Measurements from ENCODE around the gene PARK7. TPM values are rescaled to one million over a fixed set of nuclear protein-coding genes. Genes with fewer than 3 reads are reported as not detected.

PARK7 gene
- total RNA-seq, 4 donors from 2014 or later, result 93.9 to 156 (median 129) TPM

DNA sequence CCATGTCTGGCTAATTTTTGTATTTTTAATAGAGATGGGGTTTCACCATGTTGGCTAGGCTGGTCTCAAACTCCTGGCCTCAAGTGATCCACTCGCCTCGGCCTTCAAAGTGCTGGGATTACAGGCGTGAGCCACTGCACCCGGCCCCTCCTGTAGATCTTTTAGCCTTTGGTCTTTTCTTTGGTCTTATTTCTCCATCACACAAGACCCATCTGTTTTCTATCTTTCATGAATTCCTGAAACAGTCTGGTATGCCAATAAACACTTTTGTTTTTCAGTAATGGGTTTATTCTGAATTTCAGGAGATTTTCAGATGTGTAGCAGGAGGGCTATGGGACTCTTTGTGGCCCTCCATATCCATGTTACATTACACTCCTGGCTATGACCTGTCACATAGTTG is 41.4 kb downstream of the PARK7 start:
- no peak for TF ChIP-seq POLR2A (IDR thresholded peaks at IDR 0.05)
- TF ChIP-seq, protein P1, sequence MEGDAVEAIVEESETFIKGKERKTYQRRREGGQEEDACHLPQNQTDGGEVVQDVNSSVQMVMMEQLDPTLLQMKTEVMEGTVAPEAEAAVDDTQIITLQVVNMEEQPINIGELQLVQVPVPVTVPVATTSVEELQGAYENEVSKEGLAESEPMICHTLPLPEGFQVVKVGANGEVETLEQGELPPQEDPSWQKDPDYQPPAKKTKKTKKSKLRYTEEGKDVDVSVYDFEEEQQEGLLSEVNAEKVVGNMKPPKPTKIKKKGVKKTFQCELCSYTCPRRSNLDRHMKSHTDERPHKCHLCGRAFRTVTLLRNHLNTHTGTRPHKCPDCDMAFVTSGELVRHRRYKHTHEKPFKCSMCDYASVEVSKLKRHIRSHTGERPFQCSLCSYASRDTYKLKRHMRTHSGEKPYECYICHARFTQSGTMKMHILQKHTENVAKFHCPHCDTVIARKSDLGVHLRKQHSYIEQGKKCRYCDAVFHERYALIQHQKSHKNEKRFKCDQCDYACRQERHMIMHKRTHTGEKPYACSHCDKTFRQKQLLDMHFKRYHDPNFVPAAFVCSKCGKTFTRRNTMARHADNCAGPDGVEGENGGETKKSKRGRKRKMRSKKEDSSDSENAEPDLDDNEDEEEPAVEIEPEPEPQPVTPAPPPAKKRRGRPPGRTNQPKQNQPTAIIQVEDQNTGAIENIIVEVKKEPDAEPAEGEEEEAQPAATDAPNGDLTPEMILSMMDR (IDR thresholded peaks at IDR 0.05), result no peak
- intact Hi-C loops (cut with DNase I), result no loop called here
- Histone ChIP-seq H3K27me3 (no peaks in the 10 kb centered on the region), H3K36me3 (no peaks in the 10 kb centered on the region), H3K4me3 (no peak overlapping the region), H3K9me3 (no peaks in the 10 kb centered on the region), H3K4me1 (peaks cover 23 to 58% (median 30%) of the 10 kb centered on the region in 3 donors), H3K27ac (peak overlapping the region; percentile 84 to 95 (median 92))
- DNase-seq, result no peak
- 87 to 94% methylated on average over 4 of the region's 4 CpGs for WGBS, 2 donors

DNA sequence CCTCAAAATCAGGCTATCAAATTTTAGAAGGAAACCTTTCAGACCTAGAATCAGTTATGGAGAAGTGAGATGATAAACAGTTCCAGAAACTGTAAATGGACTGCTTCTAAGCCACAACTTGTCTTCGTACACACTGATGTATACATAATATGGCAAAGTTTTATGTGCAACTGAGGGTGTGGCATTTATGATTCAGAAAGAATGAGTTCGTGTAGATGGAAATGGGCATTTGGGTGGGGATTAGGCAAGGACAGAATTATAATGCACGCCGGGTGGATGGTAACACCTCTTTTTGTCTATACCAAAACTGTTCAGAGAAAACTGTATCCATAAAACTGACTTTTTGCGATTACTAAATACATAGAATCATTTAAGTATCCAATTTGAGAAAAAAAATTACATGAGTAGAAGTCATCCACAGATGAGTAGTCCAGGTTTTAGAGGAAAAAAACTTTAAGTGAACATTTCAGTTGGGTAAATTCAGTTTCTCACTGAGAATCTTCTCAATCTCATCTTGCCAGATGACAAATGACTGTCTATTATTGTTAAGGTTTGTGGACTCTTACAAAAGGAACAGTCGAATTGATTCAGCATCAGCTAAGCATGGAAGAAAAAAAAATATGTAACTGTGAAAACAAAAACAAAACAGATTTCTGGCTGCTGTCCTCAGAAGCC is 42.1 kb downstream of the PARK7 start:
- DNase-seq, result no peak
- H3K9me3 ChIP-seq, result no peaks in the 10 kb centered on the region
- H3K27ac ChIP-seq, result peak overlapping the region; percentile 84 to 95 (median 92)
- H3K4me3 ChIP-seq, result no peak overlapping the region
- H3K4me1 ChIP-seq, result peaks cover 23 to 65% (median 30%) of the 10 kb centered on the region in 3 donors
- no peaks in the 10 kb centered on the region for H3K27me3 ChIP-seq
- TF ChIP-seq, protein P1 (IDR thresholded peaks at IDR 0.05), result no peak
- no peak for TF ChIP-seq POLR2A (IDR thresholded peaks at IDR 0.05)
- intact Hi-C loops (cut with DNase I), result no loop called here
- peaks cover 0 to 5% (median 0%) of the 10 kb centered on the region in 3 donors for H3K36me3 ChIP-seq
- WGBS, 2 donors, result 43 to 63% methylated on average over 6 of the region's 6 CpGs

DNA sequence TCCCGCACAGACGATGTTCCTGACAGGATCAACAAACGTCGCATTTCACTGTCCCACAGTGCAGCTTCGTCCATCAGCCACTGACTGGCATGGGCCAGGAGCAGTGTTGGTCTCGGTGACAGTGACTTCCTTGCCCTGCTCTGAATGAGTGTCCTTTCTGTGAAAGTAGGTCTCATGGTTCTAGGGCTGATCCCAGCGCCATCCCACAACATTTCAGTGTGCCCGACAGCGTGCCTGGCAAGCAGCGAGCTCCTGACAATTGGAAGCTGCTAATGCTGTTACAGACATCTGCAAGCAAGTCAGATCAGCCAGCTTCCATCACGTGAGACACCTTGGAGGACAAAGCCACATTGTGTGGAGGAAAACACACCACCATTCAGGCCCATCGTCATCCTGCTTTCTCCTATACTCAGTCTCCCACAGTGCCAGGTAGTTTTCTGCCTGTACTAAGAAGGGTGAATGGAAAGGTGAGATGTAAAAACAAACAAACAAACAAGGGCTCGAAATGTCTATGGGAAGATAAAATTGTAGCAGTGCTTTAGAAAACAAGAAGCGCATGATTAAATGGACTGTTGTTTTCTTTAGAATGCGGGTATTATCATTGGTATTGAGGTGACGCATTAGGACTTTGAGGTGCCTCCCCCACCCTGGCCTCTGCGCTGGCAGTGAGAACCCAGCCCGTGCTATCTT is 42.7 kb downstream of the PARK7 start:
- no peaks in the 10 kb centered on the region for H3K9me3 ChIP-seq
- H3K4me1 ChIP-seq, result peaks cover 23 to 66% (median 30%) of the 10 kb centered on the region in 3 donors

DNA sequence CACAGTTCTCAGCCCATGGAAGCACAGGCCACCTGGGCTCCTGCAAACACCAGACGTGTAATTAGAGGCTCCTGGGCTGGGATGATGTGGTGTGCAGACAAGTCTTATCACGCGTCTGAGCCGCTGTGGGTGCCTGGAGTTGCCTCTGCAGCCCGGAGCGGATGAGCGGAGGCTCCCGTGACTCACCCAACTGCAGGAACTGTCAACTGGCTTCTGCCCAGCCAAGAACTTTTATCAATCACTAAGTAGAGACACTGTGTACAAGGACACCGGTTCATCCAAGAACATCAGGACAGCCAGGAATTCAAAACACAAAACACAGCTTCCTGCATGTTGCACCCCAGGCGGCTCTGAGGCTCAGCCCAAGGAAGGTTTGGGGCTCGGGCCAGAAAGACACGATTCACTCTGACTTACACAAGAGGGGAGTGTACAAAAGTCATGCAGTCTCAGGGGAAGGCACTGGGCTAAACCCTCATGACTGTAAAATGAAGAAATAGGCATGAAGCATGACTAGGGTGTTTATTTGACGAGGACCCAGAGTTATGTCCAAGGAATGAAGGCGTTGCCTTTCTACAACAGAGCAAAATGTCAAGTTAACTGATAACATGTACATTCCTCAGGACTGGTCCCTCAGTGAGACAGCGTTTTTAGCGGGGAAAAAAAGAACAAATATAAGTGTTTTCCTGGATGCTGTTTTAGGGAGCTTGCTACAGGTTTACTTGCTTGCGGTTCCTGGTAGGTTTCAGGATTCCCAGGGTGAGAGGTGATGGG is 43.5 kb downstream of the PARK7 start:
- Histone ChIP-seq H3K27ac (peak overlapping the region; percentile 84 to 95 (median 92)), H3K36me3 (peaks cover 0 to 19% (median 0%) of the 10 kb centered on the region in 3 donors), H3K4me3 (peak overlapping the region in 1 of 4 donors; percentile 16), H3K9me3 (no peaks in the 10 kb centered on the region), H3K27me3 (no peaks in the 10 kb centered on the region), H3K4me1 (peaks cover 23 to 66% (median 30%) of the 10 kb centered on the region in 3 donors)
- WGBS, 2 donors, result 19% methylated on average over 10 to 16 of the region's 17 CpGs
- DNase-seq, result peak; percentile 26
- intact Hi-C loops (cut with DNase I), result no loop called here
- TF ChIP-seq, protein P1 (IDR thresholded peaks at IDR 0.05), result no peak
- peak in 1 of 4 donors; percentile 40 for TF ChIP-seq POLR2A (IDR thresholded peaks at IDR 0.05)

More for the DNA sequence above, 42.7 kb downstream of the PARK7 start:
- intact Hi-C loops (cut with DNase I), result no loop called here
- Histone ChIP-seq H3K4me3 (peak overlapping the region in 1 of 4 donors; percentile 16), H3K27me3 (no peaks in the 10 kb centered on the region), H3K27ac (peak overlapping the region; percentile 84 to 95 (median 92)), H3K36me3 (peaks cover 0 to 12% (median 0%) of the 10 kb centered on the region in 3 donors)
- TF ChIP-seq POLR2A (IDR thresholded peaks at IDR 0.05), result no peak
- TF ChIP-seq, protein P1 (IDR thresholded peaks at IDR 0.05), result no peak
- DNase-seq, result no peak
- 37 to 47% methylated on average over 15 to 16 of the region's 18 CpGs for WGBS, 2 donors
